K562 (cell line): ENCODE data around the gene CRABP2. TPM values are rescaled to one million over a fixed set of nuclear protein-coding genes. Genes with fewer than 3 reads are reported as not detected.
A peak's percentile ranks its signal among the peaks of the same experiment; 100 is the strongest.

Experiments used
- AFF4 ChIP-seq: sonication (generic); formaldehyde crosslinking; IDR thresholded peaks from 2 replicates; pipeline ENCODE4 v1.8.0; 2023; ENCODE audit warnings: mild to moderate bottlenecking, missing genetic modification reagents
- CCNT2 ChIP-seq: IDR thresholded peaks from 2 replicates; pipeline ENCODE4 v1.6.1; 2011; ENCODE audit warnings: borderline replicate concordance, low read depth, mild to moderate bottlenecking, moderate library complexity, mixed read lengths, low read length; ENCODE audit not compliant: insufficient read length; ENCODE audit errors: extremely low read depth
- DMBX1 ChIP-seq: fragments of 250-450 bp; sonication (Bioruptor Pico); IDR thresholded peaks from 2 replicates; pipeline ENCODE4 v1.8.0; 2022; ENCODE audit warnings: inconsistent platforms, mild to moderate bottlenecking, moderate library complexity, borderline replicate concordance
- FOXM1 ChIP-seq, 2 experiments: fragments of 450-650 bp in 1 of 2; sonication (generic) in 1 of 2; formaldehyde crosslinking in 1 of 2; IDR thresholded peaks; 2 replicates each; pipeline versions ENCODE4 v1.6.1 to v1.9.0; 2017 to 2022; ENCODE audit warnings: low read depth in 2 of 2, mild to moderate bottlenecking in 2 of 2, missing genetic modification reagents in 1 of 2, moderate library complexity in 1 of 2
- MAZ ChIP-seq, 2 experiments: fragments of 450-650 bp in 1 of 2; sonication (generic) in 1 of 2; formaldehyde crosslinking; IDR thresholded peaks in 1 of 2; conservative IDR thresholded peaks in 1 of 2; 2 replicates each; pipeline versions ENCODE4 v1.4.0 to v1.5.0; 2020; ENCODE audit warnings: mild to moderate bottlenecking in 1 of 2, missing genetic modification reagents in 1 of 2
- POLR2A ChIP-seq: fragments of 450-650 bp; conservative IDR thresholded peaks from 2 replicates; pipeline ENCODE4 v1.6.1; 2016
- PTTG1 ChIP-seq: fragments of 450-650 bp; IDR thresholded peaks from 2 replicates; pipeline ENCODE4 v1.6.1; 2016; ENCODE audit warnings: low read depth, mild to moderate bottlenecking, missing genetic modification characterization, missing compliant biosample characterization
- RAD51 ChIP-seq: fragments of 450-650 bp; IDR thresholded peaks from 2 replicates; pipeline ENCODE4 v1.7.1; 2016; ENCODE audit warnings: low read depth, mild to moderate bottlenecking, borderline replicate concordance
- RBFOX2 ChIP-seq: fragments of 200-400 bp; formaldehyde crosslinking; IDR thresholded peaks from 2 replicates; pipeline ENCODE4 v1.6.1; 2017; ENCODE audit warnings: low read depth, mild to moderate bottlenecking, low read length, moderate library complexity
- SMARCA5 ChIP-seq: fragments of 450-650 bp; IDR thresholded peaks from 2 replicates; pipeline ENCODE4 v1.6.1; 2016
- SNRNP70 ChIP-seq: fragments of 200-400 bp; formaldehyde crosslinking; optimal IDR thresholded peaks from 2 replicates; pipeline ENCODE3; 2017; ENCODE audit warnings: low read depth, low read length
- TARDBP ChIP-seq: fragments of 450-650 bp; IDR thresholded peaks from 2 replicates; pipeline ENCODE4 v1.6.1; 2016
- TOE1 ChIP-seq, 2 experiments: fragments of 450-650 bp in 1 of 2; sonication (generic) in 1 of 2; formaldehyde crosslinking in 1 of 2; IDR thresholded peaks; 2 replicates each; pipeline versions ENCODE4 v1.7.1 to v1.8.0; 2016 to 2022; ENCODE audit warnings: borderline replicate concordance in 2 of 2, mild to moderate bottlenecking in 2 of 2, antibody characterized with exemption in 1 of 2, inconsistent platforms in 1 of 2, low read depth in 1 of 2, missing genetic modification reagents in 1 of 2, moderate library complexity in 1 of 2
- VEZF1 ChIP-seq: fragments of 200-800 bp; sonication (Bioruptor generic); IDR thresholded peaks from 2 replicates; pipeline ENCODE4 v1.6.1; 2017; ENCODE audit warnings: missing genetic modification characterization, missing compliant biosample characterization
- ZC3H4 ChIP-seq: sonication (generic); formaldehyde crosslinking; IDR thresholded peaks from 2 replicates; pipeline ENCODE4 v1.9.0; 2021; ENCODE audit warnings: missing genetic modification reagents, borderline replicate concordance
- ZKSCAN1 ChIP-seq: fragments of 150-350 bp; IDR thresholded peaks from 2 replicates; pipeline ENCODE4 v1.6.1; 2016; ENCODE audit warnings: low read depth, low read length
- ZNF23 ChIP-seq: fragments of 250-450 bp; sonication (Bioruptor Pico); IDR thresholded peaks from 2 replicates; pipeline ENCODE4 v1.4.0; 2020; ENCODE audit warnings: mild to moderate bottlenecking
- ZNF384 ChIP-seq: IDR thresholded peaks from 2 replicates; pipeline ENCODE4 v1.6.1; 2012; ENCODE audit warnings: low read depth, low read length, improper control_type of control experiment
- ZNF551 ChIP-seq: fragments of 250-450 bp; sonication (Bioruptor Pico); IDR thresholded peaks from 2 replicates; pipeline ENCODE4 v1.5.0; 2021; ENCODE audit warnings: mild to moderate bottlenecking, moderate library complexity
- ZNF699 ChIP-seq: fragments of 250-450 bp; sonication (Bioruptor Pico); IDR thresholded peaks from 2 replicates; pipeline ENCODE4 v1.8.0; 2021; ENCODE audit warnings: mild to moderate bottlenecking, moderate library complexity; ENCODE audit not compliant: insufficient replicate concordance
- polyA plus RNA-seq, 8 experiments: library from polyadenylated mRNA; depleted of rRNA in 4 of 8; stranded (reverse) in 5 of 8; unstranded in 3 of 8; fragments of >200 nt; fragmentation: Nextera tagmentation in 2 of 8; fragmentation: Illumina TruSeq in 1 of 8; extraction: Ambion mirVana in 2 of 8; extraction: Trizol in 1 of 8; gene quantifications; 2 replicates each; pipeline versions ENCODE4 v1.2.1 to v1.2.3, GENCODE V29; 2011 to 2014; ENCODE audit warnings: inconsistent platforms in 1 of 8, missing spikeins in 1 of 8
- total RNA-seq, 7 experiments: library from RNA; depleted of rRNA in 6 of 7; stranded (reverse); fragments of >200 nt in 6 of 7; fragmentation: Illumina TruSeq in 2 of 7; extraction: Trizol in 2 of 7; gene quantifications; 2 replicates each; pipeline versions ENCODE4 v1.2.1 to v1.2.3, GENCODE V29; 2011 to 2021; ENCODE audit warnings: low replicate concordance in 1 of 7
- TF ChIP-seq, protein P1 (sequence below): fragments of 450-650 bp; IDR thresholded peaks from 2 replicates; pipeline ENCODE4 v1.6.1; 2014; ENCODE audit warnings: low read depth, mild to moderate bottlenecking, moderate library complexity, borderline replicate concordance

CRABP2 gene
- total and polyA plus RNA-seq, 9 of the 15 experiments (the other 6 are each of a cell fraction or from before 2014, with no cell fraction given) = 0.30 to 2.5 (median 0.82) TPM

GRCh38 chr1:156676820-156677615, 28.4 kb downstream of the CRABP2 start, which contains the start of gene NES (continued):
- TF ChIP-seq AFF4 (CRISPR knock-in tag) (no peak), RBFOX2 (peak; percentile 71), RAD51 (no peak), VEZF1 (no peak), POLR2A (no peak), MAZ (CRISPR knock-in tag; conservative IDR thresholded peaks at IDR 0.05 in 1 of 2, IDR thresholded peaks at IDR 0.05 in 1 of 2) (peak in 1 of 2 experiments; percentile 68; a peak in 2 of 4 replicates), TARDBP (no peak), TOE1 (IDR thresholded peaks at IDR 0.05; ENCODE audit: borderline replicate concordance) (no peak), TOE1 (CRISPR knock-in tag; IDR thresholded peaks at IDR 0.05; ENCODE audit: borderline replicate concordance, low read depth) (no peak), ZNF551 (CRISPR knock-in tag) (no peak), ZKSCAN1 (no peak), ZNF23 (no peak), ZNF699 (CRISPR knock-in tag) (no peak), DMBX1 (CRISPR knock-in tag) (no peak), ZC3H4 (no peak), SMARCA5 (no peak), SNRNP70 (no peak), CCNT2 (no peak), PTTG1 (tag) (no peak), ZNF384 (no peak), FOXM1 (IDR thresholded peaks at IDR 0.05; ENCODE audit: low read depth) (0 out of 2 replicates have a peak, but pooled peaks have one; percentile 18), FOXM1 (CRISPR knock-in tag; IDR thresholded peaks at IDR 0.05; ENCODE audit: low read depth) (no peak)
- TF ChIP-seq, protein P1, sequence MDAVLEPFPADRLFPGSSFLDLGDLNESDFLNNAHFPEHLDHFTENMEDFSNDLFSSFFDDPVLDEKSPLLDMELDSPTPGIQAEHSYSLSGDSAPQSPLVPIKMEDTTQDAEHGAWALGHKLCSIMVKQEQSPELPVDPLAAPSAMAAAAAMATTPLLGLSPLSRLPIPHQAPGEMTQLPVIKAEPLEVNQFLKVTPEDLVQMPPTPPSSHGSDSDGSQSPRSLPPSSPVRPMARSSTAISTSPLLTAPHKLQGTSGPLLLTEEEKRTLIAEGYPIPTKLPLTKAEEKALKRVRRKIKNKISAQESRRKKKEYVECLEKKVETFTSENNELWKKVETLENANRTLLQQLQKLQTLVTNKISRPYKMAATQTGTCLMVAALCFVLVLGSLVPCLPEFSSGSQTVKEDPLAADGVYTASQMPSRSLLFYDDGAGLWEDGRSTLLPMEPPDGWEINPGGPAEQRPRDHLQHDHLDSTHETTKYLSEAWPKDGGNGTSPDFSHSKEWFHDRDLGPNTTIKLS = no peak
